OCI-LY3 (cell line): ENCODE results near the gene NPLOC4.

Source experiments
- EZH2phosphoT487 ChIP-seq: fragments of 200-600 bp; shearing (Covaris generic); IDR thresholded peaks from 2 replicates; pipeline ENCODE4 v1.6.1; 2018; ENCODE audit warnings: antibody characterized with exemption, mixed run types, low read depth
- TF ChIP-seq, protein P1 (sequence below): fragments of 200-600, 300-600 bp; sonication (generic); IDR thresholded peaks from 2 replicates; pipeline ENCODE4 v1.5.1; 2014; ENCODE audit warnings: antibody characterized with exemption, low read length, low read depth

DNA sequence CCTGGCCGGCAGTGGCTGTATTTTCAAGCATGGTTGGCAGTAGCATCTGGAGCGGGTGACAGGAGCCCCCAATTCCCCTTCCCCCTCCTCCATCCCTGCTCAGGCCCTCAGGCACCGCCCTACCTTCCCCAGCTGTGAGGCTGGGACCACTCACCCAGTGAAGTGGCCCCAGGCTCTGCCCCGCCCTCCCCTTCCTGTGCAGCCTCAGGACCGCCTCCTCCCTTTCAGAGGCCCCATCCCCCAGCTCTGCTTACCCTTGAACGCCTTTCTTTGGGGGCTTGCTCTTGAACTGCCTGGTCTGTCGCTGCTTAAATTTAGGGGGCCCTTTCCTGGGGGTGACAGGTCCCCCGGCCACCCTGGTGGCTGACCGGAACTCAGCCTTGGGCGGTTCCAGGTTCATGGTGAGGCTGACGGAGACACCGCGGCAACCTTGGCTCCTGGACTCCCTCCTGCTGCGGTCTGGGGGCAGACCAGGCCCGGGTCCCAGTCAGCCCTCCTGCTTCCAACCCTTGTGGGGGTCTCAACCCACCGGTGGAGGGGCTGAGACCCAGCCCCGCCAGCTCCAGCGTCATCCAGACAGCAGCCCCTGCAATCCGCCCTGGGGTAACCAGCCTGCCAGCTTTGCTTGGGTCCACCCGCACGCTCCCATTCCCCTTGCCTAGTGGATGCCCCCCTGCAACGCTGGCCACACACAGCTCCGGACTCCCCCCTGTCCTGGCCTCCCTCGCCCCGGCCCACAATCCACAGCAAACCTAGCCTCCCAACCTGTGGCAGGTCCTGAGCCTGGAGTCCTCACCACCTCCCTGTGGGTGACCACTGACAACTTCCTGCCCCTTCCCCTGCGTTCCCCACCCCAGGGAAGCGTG lies 16.2 kb upstream of the NPLOC4 start:
- TF ChIP-seq, protein P1, sequence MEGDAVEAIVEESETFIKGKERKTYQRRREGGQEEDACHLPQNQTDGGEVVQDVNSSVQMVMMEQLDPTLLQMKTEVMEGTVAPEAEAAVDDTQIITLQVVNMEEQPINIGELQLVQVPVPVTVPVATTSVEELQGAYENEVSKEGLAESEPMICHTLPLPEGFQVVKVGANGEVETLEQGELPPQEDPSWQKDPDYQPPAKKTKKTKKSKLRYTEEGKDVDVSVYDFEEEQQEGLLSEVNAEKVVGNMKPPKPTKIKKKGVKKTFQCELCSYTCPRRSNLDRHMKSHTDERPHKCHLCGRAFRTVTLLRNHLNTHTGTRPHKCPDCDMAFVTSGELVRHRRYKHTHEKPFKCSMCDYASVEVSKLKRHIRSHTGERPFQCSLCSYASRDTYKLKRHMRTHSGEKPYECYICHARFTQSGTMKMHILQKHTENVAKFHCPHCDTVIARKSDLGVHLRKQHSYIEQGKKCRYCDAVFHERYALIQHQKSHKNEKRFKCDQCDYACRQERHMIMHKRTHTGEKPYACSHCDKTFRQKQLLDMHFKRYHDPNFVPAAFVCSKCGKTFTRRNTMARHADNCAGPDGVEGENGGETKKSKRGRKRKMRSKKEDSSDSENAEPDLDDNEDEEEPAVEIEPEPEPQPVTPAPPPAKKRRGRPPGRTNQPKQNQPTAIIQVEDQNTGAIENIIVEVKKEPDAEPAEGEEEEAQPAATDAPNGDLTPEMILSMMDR: no peak
- TF ChIP-seq EZH2phosphoT487: no peak
